CD4-positive, alpha-beta T cell treated with Interleukin-12 subunit alpha and Interleukin-12 subunit beta, for 1 hour (primary cell): Measurements from ENCODE around the gene CD226.

Source experiments
- DNase-seq: peaks from one replicate; pipeline ENCODE4 v3.0.0-alpha.2; 2020

CD226 gene

DNA sequence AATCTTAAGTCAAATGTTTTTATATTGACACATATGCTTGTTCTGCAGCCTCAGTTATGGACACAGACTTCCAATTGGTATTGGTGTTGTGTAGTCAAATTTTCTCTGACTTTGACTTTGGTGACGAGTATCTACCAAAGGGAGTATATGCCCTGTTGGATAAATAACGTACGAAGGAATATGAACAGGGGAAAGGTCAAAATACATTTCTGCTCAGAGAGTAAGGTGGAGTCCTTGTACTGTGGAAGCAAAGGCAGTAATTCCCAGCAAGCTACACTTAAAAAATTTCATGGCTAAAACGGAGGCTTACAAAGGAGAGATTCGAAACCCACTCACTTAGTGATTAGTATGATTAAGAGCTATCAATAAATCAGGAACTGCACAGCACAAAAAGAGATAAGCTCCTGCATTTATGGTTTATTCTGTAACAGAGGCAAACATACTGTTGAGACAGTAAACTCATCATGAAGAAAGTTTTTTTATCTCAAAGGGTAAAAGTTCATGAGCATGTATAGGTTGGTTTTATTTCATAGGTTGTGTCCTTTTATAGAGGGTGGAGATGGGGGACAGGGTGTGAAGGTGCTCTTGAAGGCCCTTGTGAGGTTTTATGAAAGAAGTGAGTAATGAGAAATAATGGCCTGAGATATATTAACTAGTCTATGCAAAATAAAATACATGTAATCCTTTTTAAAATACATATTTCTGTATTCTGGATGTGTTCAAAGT lies 142.7 kb downstream of the CD226 start:
- DNase-seq: no peak
